Smooth muscle cell (in vitro differentiated cells): ENCODE results near the gene GIPC1. TPM values are rescaled to one million over a fixed set of nuclear protein-coding genes. Genes with fewer than 3 reads are reported as not detected.
"Not testable (repeated sequence)": the region's sequence is repeated elsewhere in the genome, so short reads cannot be mapped to it uniquely, and the experiment has no call there.

Experiments used
- DNase-seq: peaks from one replicate; lab custom pipeline; 2025; ENCODE audit not compliant: unreplicated experiment; lab: John Stamatoyannopoulos, UW
- H2AFZ ChIP-seq: fragments of 200-600 bp; sonication (generic); 2 replicates; pipeline ENCODE4 v1.6.0; 2016; ENCODE audit warnings: antibody characterized with exemption, low read depth, mild to moderate bottlenecking
- H3F3A ChIP-seq: fragments of 200-600 bp; sonication (generic); 2 replicates; pipeline ENCODE4 v1.6.0; 2017; ENCODE audit warnings: antibody characterized with exemption, low read depth
- H3K27ac ChIP-seq: fragments of 200-600 bp; sonication (generic); 2 replicates; pipeline ENCODE4 v1.5.1; 2016; ENCODE audit warnings: low read depth, mild to moderate bottlenecking
- H3K27me3 ChIP-seq: fragments of 200-600 bp; sonication (generic); 2 replicates; pipeline ENCODE4 v1.6.1; 2016; ENCODE audit warnings: low read depth, mild to moderate bottlenecking
- H3K36me3 ChIP-seq: fragments of 200-600 bp; sonication (generic); 2 replicates; pipeline ENCODE4 v1.5.1; 2016; ENCODE audit warnings: low read depth
- H3K4me1 ChIP-seq: fragments of 200-600 bp; sonication (generic); 2 replicates; pipeline ENCODE4 v1.5.1; 2016; ENCODE audit warnings: low read depth
- H3K4me2 ChIP-seq: fragments of 200-600 bp; sonication (generic); 2 replicates; pipeline ENCODE4 v1.6.0; 2016; ENCODE audit warnings: mild to moderate bottlenecking
- H3K4me3 ChIP-seq: fragments of 200-600 bp; sonication (generic); 2 replicates; pipeline ENCODE4 v1.5.1; 2016; ENCODE audit warnings: mild to moderate bottlenecking
- H3K79me2 ChIP-seq: fragments of 200-600 bp; sonication (generic); 2 replicates; pipeline ENCODE4 v1.6.0; 2016; ENCODE audit warnings: low read depth, mild to moderate bottlenecking
- H3K9ac ChIP-seq: fragments of 200-600 bp; sonication (generic); 2 replicates; pipeline ENCODE4 v1.6.0; 2016; ENCODE audit warnings: low read depth
- H3K9me3 ChIP-seq: fragments of 200-600 bp; sonication (generic); replicated peaks from 2 replicates; pipeline ENCODE4 v1.5.1; 2016; ENCODE audit warnings: low read depth
- H4K20me1 ChIP-seq: fragments of 200-600 bp; sonication (generic); 2 replicates; pipeline ENCODE4 v1.6.0; 2016; ENCODE audit warnings: low read depth
- WGBS: methylation state at CpG from one replicate; pipeline ENCODE4 v1.1.7; 2016; ENCODE audit warnings: low lambda C conversion rate; 5-methylcytosine and 5-hydroxymethylcytosine counted together
- polyA plus RNA-seq: library from polyadenylated mRNA; unstranded; fragments of >200 nt; fragmentation: Nextera tagmentation; extraction: Ambion mirVana; gene quantifications from 2 replicates; pipeline ENCODE4 v1.2.1, GENCODE V29; 2016
- total RNA-seq: library from RNA; depleted of rRNA; stranded (reverse); fragments of >200 nt; gene quantifications from 2 replicates; pipeline ENCODE4 v1.2.3, GENCODE V29; 2014
- TF ChIP-seq, protein P1 (sequence below): fragments of 200-600 bp; sonication (generic); IDR thresholded peaks from 2 replicates; pipeline ENCODE4 v1.5.1; 2017; ENCODE audit warnings: borderline replicate concordance, mild to moderate bottlenecking, antibody characterized with exemption; ENCODE audit not compliant: insufficient read depth, poor library complexity, severe bottlenecking

GIPC1 gene
- total and polyA plus RNA-seq, 2 experiments from 2014 or later: 73.0 to 142 TPM

DNA sequence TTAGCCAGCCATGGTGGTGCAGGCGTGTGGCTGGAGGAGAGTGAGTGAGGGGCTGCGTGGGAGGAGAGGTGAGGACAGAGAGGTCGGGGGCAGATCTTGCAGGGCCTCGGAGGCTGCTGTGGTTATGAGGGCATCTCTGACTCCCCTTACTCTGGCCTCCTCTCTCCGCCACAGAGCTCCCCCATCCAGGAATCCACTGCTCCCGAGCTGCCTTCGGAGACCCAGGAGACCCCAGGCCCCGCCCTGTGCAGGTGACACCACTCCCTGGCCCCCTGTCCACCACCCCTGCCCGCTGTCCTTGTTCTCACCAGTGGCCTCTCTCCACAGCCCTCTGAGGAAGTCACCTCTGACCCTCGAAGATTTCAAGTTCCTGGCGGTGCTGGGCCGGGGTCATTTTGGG is 28.5 kb downstream of the GIPC1 start:
- Histone ChIP-seq H3K4me2 (no peak overlapping the region), H3K9me3 (no peaks in the 10 kb centered on the region), H3F3A (no peaks in the 10 kb centered on the region), H3K79me2 (no peaks in the 10 kb centered on the region), H3K4me3 (no peak overlapping the region), H3K9ac (no peak overlapping the region), H2AFZ (no peak overlapping the region), H4K20me1 (no peaks in the 10 kb centered on the region), H3K4me1 (no peaks in the 10 kb centered on the region), H3K27me3 (no peaks in the 10 kb centered on the region), H3K27ac (no peak overlapping the region), H3K36me3 (no peaks in the 10 kb centered on the region)
- 95% methylated on average over 12 of the region's 12 CpGs for WGBS
- DNase-seq: no peak
- TF ChIP-seq, protein P1, sequence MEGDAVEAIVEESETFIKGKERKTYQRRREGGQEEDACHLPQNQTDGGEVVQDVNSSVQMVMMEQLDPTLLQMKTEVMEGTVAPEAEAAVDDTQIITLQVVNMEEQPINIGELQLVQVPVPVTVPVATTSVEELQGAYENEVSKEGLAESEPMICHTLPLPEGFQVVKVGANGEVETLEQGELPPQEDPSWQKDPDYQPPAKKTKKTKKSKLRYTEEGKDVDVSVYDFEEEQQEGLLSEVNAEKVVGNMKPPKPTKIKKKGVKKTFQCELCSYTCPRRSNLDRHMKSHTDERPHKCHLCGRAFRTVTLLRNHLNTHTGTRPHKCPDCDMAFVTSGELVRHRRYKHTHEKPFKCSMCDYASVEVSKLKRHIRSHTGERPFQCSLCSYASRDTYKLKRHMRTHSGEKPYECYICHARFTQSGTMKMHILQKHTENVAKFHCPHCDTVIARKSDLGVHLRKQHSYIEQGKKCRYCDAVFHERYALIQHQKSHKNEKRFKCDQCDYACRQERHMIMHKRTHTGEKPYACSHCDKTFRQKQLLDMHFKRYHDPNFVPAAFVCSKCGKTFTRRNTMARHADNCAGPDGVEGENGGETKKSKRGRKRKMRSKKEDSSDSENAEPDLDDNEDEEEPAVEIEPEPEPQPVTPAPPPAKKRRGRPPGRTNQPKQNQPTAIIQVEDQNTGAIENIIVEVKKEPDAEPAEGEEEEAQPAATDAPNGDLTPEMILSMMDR: no peak

DNA sequence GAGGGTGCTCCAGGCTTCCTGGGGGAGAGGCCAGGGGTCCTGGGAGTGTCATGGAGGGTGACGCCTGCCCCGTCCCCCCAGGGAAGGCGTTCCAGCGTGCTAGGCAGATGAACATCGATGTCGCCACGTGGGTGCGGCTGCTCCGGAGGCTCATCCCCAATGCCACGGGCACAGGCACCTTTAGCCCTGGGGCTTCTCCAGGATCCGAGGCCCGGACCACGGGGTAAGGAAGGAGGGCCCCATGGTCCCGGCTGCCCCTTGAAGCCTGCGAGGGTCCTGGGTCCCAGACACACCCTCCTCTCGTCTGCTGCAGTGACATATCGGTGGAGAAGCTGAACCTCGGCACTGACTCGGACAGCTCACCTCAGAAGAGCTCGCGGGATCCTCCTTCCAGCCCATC is 32.2 kb downstream of the GIPC1 start:
- Histone ChIP-seq H3K9me3 (no peaks in the 10 kb centered on the region), H4K20me1 (no peaks in the 10 kb centered on the region), H3K79me2 (no peaks in the 10 kb centered on the region), H2AFZ (no peak overlapping the region), H3K4me2 (no peak overlapping the region), H3K4me3 (no peak overlapping the region), H3K4me1 (no peaks in the 10 kb centered on the region), H3K27ac (no peak overlapping the region), H3K9ac (no peak overlapping the region), H3F3A (no peaks in the 10 kb centered on the region), H3K27me3 (no peaks in the 10 kb centered on the region), H3K36me3 (no peaks in the 10 kb centered on the region)
- TF ChIP-seq, protein P1: no peak
- DNase-seq: no peak
- 98% methylated on average over 21 of the region's 21 CpGs for WGBS

DNA sequence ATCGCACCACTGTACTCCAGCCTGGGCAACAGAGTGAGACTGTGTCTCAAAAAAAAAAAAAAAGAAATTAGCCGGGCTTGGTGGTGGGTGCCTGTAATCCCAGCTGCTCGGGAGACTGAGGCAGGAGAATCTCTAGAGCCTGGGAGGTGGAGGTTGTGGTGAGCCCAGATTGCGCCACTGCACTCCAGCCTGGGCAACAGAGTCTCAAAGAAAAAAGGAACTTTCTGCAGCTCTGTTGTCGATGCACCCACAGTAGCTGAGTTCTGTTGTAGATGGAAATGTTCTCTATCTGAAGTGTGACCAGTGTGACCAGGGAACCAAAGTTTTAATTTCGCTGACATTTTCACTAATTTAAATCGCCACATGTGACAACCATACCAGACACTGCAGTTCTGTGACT is 33.5 kb downstream of the GIPC1 start:
- not testable (repeated sequence) for H3K36me3 ChIP-seq, H3K4me2 ChIP-seq, H3K27ac ChIP-seq, H4K20me1 ChIP-seq, H3K79me2 ChIP-seq, H2AFZ ChIP-seq, H3K9me3 ChIP-seq, H3K4me3 ChIP-seq, H3F3A ChIP-seq, H3K9ac ChIP-seq, DNase-seq, H3K4me1 ChIP-seq, H3K27me3 ChIP-seq
- 99% methylated on average over 7 of the region's 7 CpGs for WGBS

DNA sequence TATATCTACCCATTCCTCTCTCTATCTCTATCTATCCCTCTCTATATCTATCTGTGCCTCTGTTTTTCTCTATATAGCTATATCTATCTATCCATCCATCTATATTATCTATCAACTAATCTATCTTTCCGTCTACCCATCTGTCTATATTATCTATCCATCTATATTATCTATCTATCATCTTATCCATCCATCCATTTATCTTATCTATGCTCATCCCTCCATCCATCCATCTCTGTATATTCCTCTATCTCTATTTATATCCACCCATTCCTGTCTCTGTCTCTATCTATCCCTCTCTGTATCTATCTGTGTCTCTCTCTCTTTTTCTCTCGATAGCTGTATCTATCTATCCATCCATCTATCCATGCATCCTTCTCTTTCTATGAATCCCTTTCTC is 35.0 kb downstream of the GIPC1 start:
- H4K20me1 ChIP-seq: no peaks in the 10 kb centered on the region
- WGBS: 89% methylated on average over 2 of the region's 2 CpGs
- no peak overlapping the region for H3K4me3 ChIP-seq

More for the DNA sequence above, 35.0 kb downstream of the GIPC1 start:
- Histone ChIP-seq H3K27me3 (no peaks in the 10 kb centered on the region), H3K27ac (no peak overlapping the region), H3K9me3 (no peaks in the 10 kb centered on the region), H3K9ac (no peak overlapping the region), H2AFZ (no peak overlapping the region), H3K4me1 (no peaks in the 10 kb centered on the region), H3F3A (no peaks in the 10 kb centered on the region), H3K79me2 (no peaks in the 10 kb centered on the region), H3K4me2 (no peak overlapping the region), H3K36me3 (no peaks in the 10 kb centered on the region)
- DNase-seq: no peak
- TF ChIP-seq, protein P1: no peak
